ENCODE results near the gene ANTKMT. TPM values are rescaled to one million over a fixed set of nuclear protein-coding genes. Genes with fewer than 3 reads are reported as not detected.

Gene ANTKMT
- total and polyA plus RNA-seq, 2 of the 4 experiments (the other 2 are of a cell fraction) = 7.3 to 16.2 TPM

DNA sequence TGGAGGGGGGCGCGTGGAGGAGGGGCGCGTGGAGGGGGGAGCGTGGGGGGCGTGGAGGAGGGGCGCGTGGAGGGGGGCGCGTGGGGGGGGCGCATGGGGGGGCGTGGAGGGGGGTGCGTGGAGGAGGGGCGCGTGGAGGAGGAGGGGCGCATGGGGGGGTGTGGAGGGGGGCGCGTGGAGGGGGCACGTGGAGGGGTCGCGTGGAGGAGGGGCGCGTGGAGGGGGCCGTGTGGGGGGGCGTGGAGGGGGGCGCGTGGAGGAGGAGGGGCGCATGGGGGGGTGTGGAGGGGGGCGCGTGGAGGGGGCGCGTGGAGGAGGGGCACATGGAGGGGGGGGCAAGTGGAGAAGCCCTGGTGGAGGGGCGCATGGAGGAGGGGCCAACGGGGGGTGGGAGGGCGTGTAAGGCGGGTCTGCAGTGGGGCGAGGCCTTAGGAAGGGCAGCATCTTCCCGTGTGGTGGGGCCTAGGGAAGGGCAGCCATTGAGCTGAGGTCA, 46.8 kb downstream of the ANTKMT start:
- H4K5ac ChIP-seq (ENCODE audit: low read depth, low read length) = no peak overlapping the region
- H2AFZ ChIP-seq (replicated peaks; ENCODE audit: low read length, poor library complexity) = no peak overlapping the region
- H2AK9ac ChIP-seq (replicated peaks; ENCODE audit: low read depth, low read length, poor library complexity) = no peak overlapping the region
- H2BK15ac ChIP-seq (ENCODE audit: low read depth, low read length) = no peak overlapping the region
- no peak overlapping the region for H4K91ac ChIP-seq (ENCODE audit: insufficient read depth, low read depth, low read length)
- H2BK5ac ChIP-seq (ENCODE audit: low read depth, low read length, poor library complexity, severe bottlenecking) = no peak overlapping the region
- CTCF ChIA-PET = no interaction called here
- H4K8ac ChIP-seq (ENCODE audit: low read depth in 2 of 2, low read length in 2 of 2) = no peak overlapping the region
- H3K18ac ChIP-seq (ENCODE audit: low read depth, low read length) = no peak overlapping the region
- H3K27ac ChIP-seq (ENCODE audit: insufficient read depth, low read length) = no peak overlapping the region
- H3K4me2 ChIP-seq (ENCODE audit: low read depth, low read length) = no peak overlapping the region
- H3K9me3 ChIP-seq (ENCODE audit: control insufficient read depth, insufficient read depth, low read length) = no peaks in the 10 kb centered on the region
- no peaks in the 10 kb centered on the region for H4K20me1 ChIP-seq (ENCODE audit: insufficient read depth, low read length)
- H3K23ac ChIP-seq (ENCODE audit: low read depth, low read length) = no peak overlapping the region
- no TSS peak for BruUV-seq (replicated peaks)
- H3K14ac ChIP-seq (replicated peaks; ENCODE audit: low read depth, low read length) = no peak overlapping the region
- H3K4ac ChIP-seq (ENCODE audit: low read depth, low read length) = no peak overlapping the region
- TF ChIP-seq NFE2L2 (IDR thresholded peaks at IDR 0.05; ENCODE audit: low read depth, low read length) = no peak
- no peak for TF ChIP-seq RCOR1 (IDR thresholded peaks at IDR 0.05; ENCODE audit: insufficient replicate concordance, low read length)
- TF ChIP-seq, protein P1, sequence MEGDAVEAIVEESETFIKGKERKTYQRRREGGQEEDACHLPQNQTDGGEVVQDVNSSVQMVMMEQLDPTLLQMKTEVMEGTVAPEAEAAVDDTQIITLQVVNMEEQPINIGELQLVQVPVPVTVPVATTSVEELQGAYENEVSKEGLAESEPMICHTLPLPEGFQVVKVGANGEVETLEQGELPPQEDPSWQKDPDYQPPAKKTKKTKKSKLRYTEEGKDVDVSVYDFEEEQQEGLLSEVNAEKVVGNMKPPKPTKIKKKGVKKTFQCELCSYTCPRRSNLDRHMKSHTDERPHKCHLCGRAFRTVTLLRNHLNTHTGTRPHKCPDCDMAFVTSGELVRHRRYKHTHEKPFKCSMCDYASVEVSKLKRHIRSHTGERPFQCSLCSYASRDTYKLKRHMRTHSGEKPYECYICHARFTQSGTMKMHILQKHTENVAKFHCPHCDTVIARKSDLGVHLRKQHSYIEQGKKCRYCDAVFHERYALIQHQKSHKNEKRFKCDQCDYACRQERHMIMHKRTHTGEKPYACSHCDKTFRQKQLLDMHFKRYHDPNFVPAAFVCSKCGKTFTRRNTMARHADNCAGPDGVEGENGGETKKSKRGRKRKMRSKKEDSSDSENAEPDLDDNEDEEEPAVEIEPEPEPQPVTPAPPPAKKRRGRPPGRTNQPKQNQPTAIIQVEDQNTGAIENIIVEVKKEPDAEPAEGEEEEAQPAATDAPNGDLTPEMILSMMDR (conservative IDR thresholded peaks at IDR 0.05; ENCODE audit: low read depth, low read length) = no peak
- no peak for TF ChIP-seq SMC3 (IDR thresholded peaks at IDR 0.05; ENCODE audit: low read depth, low read length)
- no peak for TF ChIP-seq MAZ (IDR thresholded peaks at IDR 0.05; ENCODE audit: borderline replicate concordance, low read depth, low read length)
- no peak for TF ChIP-seq CEBPB (IDR thresholded peaks at IDR 0.05; ENCODE audit: low read depth, low read length)
- TF ChIP-seq, protein P2, sequence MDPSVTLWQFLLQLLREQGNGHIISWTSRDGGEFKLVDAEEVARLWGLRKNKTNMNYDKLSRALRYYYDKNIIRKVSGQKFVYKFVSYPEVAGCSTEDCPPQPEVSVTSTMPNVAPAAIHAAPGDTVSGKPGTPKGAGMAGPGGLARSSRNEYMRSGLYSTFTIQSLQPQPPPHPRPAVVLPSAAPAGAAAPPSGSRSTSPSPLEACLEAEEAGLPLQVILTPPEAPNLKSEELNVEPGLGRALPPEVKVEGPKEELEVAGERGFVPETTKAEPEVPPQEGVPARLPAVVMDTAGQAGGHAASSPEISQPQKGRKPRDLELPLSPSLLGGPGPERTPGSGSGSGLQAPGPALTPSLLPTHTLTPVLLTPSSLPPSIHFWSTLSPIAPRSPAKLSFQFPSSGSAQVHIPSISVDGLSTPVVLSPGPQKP (IDR thresholded peaks at IDR 0.05; ENCODE audit: borderline replicate concordance, low read depth, low read length) = no peak
- TF ChIP-seq POLR2A (IDR thresholded peaks at IDR 0.05; ENCODE audit: low read depth, low read length) = no peak
- H3K27me3 ChIP-seq (ENCODE audit: control insufficient read depth, insufficient read depth, low read length) = no peaks in the 10 kb centered on the region
- in situ Hi-C loops (cut with MboI; ENCODE audit: low sequenced_read_pairs) = no loop called here
- POLR2A ChIA-PET (ENCODE audit: unreplicated experiment) = no interaction called here
- DNase-seq = no peak
- H3K36me3 ChIP-seq (ENCODE audit: control insufficient read depth, insufficient read depth, low read length) = no peaks in the 10 kb centered on the region
- no peaks in the 10 kb centered on the region for H3K4me1 ChIP-seq (ENCODE audit: control insufficient read depth, insufficient read depth, low read length)
- no peak overlapping the region for H3K9ac ChIP-seq (ENCODE audit: low read depth, low read length)
- H3K56ac ChIP-seq (ENCODE audit: extremely low read depth, insufficient read depth, low read length) = no peak overlapping the region
- ATAC-seq (ENCODE audit: low read depth) = no peak
- H3K9me1 ChIP-seq (ENCODE audit: insufficient read depth, low read length) = no peaks in the 10 kb centered on the region
- WGBS, 2 experiments (ENCODE audit: extremely low coverage in 2 of 2, insufficient read length in 1 of 2) = 67% methylated on average over 4 of the region's 38 CpGs; no CpG with 5 or more reads in 1 of the 2 experiments
- H2AK5ac ChIP-seq (ENCODE audit: low read depth, low read length) = no peak overlapping the region
- H3K4me3 ChIP-seq (ENCODE audit: insufficient read depth, low read depth, low read length) = no peak overlapping the region
- no peak overlapping the region for H2BK20ac ChIP-seq (ENCODE audit: low read depth, low read length)
- intact Hi-C loops (cut with micrococcal nuclease) = no loop called here
- no peak overlapping the region for H2BK120ac ChIP-seq (ENCODE audit: low read depth, low read length)
- dilution Hi-C loops (cut with HindIII; ENCODE audit: low sequenced_read_pairs, unreplicated experiment) = no loop called here
- no peaks in the 10 kb centered on the region for H3K79me1 ChIP-seq (ENCODE audit: low read depth in 1 of 2, low read length in 2 of 2)

Data from IMR-90 (cell line).